SJSA1 (cell line): ENCODE data around the gene MAP3K20. TPM values are rescaled to one million over a fixed set of nuclear protein-coding genes. Genes with fewer than 3 reads are reported as not detected.
"Not testable (repeated sequence)": the region's sequence is repeated elsewhere in the genome, so short reads cannot be mapped to it uniquely, and the experiment has no call there.

ENCODE experiments used
- DNase-seq, 2 experiments: peaks; one replicate each; pipeline ENCODE4 v3.0.0-alpha.2; 2015 to 2020; ENCODE audit warnings: low spot score in 2 of 2, low read depth in 1 of 2
- H3K27ac ChIP-seq: fragments of 250-450 bp; sonication (Bioruptor Pico); 2 replicates; pipeline ENCODE4 v1.5.1; 2020; ENCODE audit warnings: mild to moderate bottlenecking, moderate library complexity
- H3K27me3 ChIP-seq: fragments of 250-450 bp; sonication (Bioruptor Pico); replicated peaks from 2 replicates; pipeline ENCODE4 v1.5.1; 2020; ENCODE audit warnings: mild to moderate bottlenecking, moderate library complexity
- H3K36me3 ChIP-seq: fragments of 250-450 bp; sonication (Bioruptor Pico); 2 replicates; pipeline ENCODE4 v1.5.1; 2020; ENCODE audit warnings: mild to moderate bottlenecking
- H3K4me1 ChIP-seq: fragments of 250-450 bp; sonication (Bioruptor Pico); replicated peaks from 2 replicates; pipeline ENCODE4 v1.6.1; 2021; ENCODE audit warnings: mild to moderate bottlenecking
- H3K4me3 ChIP-seq: fragments of 250-450 bp; sonication (Bioruptor Pico); 2 replicates; pipeline ENCODE4 v1.5.1; 2020; ENCODE audit warnings: mild to moderate bottlenecking
- H3K9me3 ChIP-seq: fragments of 250-450 bp; sonication (Bioruptor Pico); replicated peaks from 2 replicates; pipeline ENCODE4 v1.5.1; 2020; ENCODE audit warnings: mild to moderate bottlenecking
- total RNA-seq: library from RNA; depleted of rRNA; stranded (reverse); fragments of >200 nt; shearing (Covaris generic); gene quantifications from 2 replicates; pipeline ENCODE4 v1.2.3, GENCODE V29; 2014

The MAP3K20 gene
- total RNA-seq, 1 experiment from 2014 or later = 95.7 TPM

DNA sequence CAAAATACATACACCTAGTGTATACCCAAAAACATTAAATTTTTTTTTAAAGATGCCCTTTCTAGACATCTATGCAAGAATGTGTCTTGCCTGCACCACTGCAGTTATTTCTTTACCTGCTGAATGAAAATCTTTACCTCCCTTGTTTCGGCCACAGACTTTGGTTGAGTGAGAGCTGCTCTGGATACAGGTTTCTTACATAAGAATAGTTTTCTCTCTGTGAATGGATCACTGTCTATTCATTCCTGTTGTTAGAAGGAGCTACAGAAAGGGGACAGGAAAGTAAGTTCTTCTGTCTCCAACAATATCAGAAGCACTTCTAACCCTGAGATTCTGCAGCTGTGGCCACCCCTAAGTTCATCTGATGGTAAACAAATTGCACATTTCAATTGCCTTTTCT is 166.0 kb downstream of the MAP3K20 start:
- Histone ChIP-seq H3K27ac (no peak overlapping the region), H3K36me3 (peaks cover 12% of the 10 kb centered on the region), H3K9me3 (no peaks in the 10 kb centered on the region), H3K4me1 (peaks cover 4% of the 10 kb centered on the region; the same call in 1 of the 2 replicates), H3K27me3 (no peaks in the 10 kb centered on the region), H3K4me3 (no peak overlapping the region)
- no peak for DNase-seq

DNA sequence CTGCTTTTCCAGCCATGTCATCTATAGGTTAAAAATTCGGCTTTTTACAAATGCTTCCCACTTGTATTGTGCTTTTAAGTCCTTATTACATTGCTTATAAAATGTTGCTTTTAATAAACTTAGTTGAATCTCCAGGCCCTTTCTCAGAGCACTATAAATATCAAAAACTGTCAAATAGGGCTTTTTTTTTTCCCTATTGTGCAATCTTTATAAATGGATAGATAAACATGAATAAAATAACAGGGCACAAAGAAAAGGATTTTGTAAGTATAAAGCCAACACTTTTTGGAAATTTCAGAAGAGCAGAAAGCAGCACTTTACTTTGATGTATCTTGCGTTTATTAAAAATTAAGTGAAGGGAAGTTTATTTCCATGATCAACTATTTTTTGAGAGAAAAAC is 171.5 kb downstream of the MAP3K20 start:
- H3K4me1 ChIP-seq = no peaks in the 10 kb centered on the region
- H3K36me3 ChIP-seq = no peaks in the 10 kb centered on the region
- no peaks in the 10 kb centered on the region for H3K27me3 ChIP-seq
- no peaks in the 10 kb centered on the region for H3K9me3 ChIP-seq
- DNase-seq = no peak
- no peak overlapping the region for H3K27ac ChIP-seq
- H3K4me3 ChIP-seq = no peak overlapping the region

DNA sequence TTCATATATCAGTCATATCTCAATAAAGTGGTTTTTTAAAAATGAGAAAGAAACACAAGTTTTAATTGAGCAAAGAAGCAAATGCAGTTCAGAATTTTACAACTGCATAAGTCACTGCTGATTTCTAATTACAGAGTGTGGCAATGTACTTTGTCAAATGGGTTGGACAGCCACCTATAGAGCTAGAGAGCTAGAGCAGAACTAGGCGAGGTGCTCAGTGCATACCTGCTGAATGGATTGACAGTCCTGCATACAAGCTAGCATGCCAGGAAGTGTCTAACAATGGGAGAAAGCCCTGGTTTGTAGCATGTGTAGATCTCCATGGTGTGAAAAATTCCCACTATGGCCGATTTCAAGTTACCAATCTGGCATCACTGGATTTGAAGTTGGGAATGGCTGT is 172.7 kb downstream of the MAP3K20 start:
- H3K27ac ChIP-seq = no peak overlapping the region

DNA sequence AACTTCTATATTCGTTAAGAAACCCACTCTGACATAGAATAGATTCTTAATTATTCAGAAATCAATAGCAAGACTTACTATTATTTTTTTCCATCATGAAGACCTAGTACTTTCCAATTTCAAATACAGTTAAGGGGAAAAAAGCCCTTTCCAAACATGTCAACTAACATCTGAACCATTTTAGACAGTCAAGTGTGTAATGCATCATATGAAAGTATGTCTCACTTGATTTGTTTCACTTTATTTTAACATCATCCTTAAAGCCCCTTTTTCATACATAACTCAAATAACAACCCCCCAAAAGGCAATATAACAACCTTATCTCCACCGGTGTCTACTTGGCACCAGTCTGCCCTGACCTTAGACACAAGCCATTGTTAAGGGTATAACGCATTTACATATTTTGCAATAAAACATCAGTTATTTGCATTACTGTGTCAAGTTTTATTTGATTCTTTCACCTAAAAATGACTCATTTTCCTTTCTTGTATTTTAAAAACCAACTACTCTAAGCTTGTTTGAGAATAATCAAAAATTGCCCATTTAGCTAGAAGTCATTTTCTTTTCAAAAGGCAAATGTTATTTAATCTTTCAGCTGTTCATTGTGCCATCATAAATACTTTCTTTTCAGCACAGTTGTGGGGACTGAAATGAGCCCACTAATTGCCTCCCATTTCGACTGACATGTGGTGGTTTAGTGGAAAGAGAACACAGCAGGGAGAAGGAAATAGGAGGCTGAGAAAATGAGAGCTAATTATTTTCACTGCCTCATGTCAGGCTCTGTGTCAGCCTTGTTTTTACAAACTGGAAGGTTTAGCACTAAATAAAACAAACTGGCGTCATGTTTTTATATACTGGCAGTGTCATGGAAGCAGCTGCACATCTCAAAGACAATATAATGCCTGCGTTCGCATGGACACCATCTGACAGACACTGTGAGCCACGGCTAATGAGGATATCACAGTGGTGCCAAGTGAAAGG is 174.3 kb downstream of the MAP3K20 start:
- H3K4me1 ChIP-seq = no peaks in the 10 kb centered on the region
- H3K36me3 ChIP-seq = no peaks in the 10 kb centered on the region
- no peaks in the 10 kb centered on the region for H3K9me3 ChIP-seq
- H3K27me3 ChIP-seq = no peaks in the 10 kb centered on the region
- no peak overlapping the region for H3K4me3 ChIP-seq
- DNase-seq = no peak
- no peak overlapping the region for H3K27ac ChIP-seq

More for the DNA sequence above, 172.7 kb downstream of the MAP3K20 start:
- Histone ChIP-seq H3K27me3 (no peaks in the 10 kb centered on the region), H3K4me1 (no peaks in the 10 kb centered on the region), H3K4me3 (no peak overlapping the region), H3K9me3 (no peaks in the 10 kb centered on the region), H3K36me3 (no peaks in the 10 kb centered on the region)
- no peak for DNase-seq

DNA sequence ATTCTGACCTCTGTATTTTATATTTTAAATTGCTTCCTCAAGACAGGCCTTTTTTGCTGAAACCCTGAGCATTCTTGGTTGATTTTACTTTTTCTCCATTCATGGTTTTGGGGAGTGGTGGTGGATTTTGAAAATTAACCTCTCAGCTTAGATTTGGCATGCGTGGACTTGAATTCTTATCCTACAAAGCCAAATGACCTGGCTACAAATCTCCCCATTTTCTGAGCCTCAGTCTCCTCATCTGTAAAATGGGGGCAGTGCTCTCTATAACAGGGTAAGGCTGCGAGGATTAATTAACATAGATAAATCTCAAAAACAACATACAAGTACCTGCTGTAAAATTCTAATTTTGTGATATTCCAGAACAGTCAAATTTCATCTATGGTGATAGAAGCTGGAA is 175.6 kb downstream of the MAP3K20 start:
- no peaks in the 10 kb centered on the region for H3K36me3 ChIP-seq
- no peaks in the 10 kb centered on the region for H3K4me1 ChIP-seq
- no peaks in the 10 kb centered on the region for H3K9me3 ChIP-seq
- no peak overlapping the region for H3K4me3 ChIP-seq
- H3K27ac ChIP-seq = no peak overlapping the region
- H3K27me3 ChIP-seq = no peaks in the 10 kb centered on the region
- no peak for DNase-seq

DNA sequence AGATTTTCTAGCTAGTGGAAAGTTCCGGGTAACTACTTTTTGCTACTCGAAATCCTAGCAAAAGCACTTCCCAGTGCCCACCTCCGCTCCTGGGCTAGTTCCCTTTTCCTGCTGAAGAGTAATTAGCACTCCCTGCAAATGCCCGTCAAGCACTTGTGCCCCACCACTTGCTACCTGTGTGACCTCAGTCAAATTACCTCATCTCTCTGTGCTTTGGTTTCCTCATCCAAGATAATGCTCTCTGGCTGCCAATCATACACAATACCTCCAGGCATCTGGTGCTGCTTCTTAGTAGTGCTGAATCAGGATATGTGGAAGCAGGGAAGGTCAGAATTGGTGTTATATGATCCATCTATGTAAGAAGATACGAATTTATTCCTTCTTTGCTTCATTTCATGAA is 176.9 kb downstream of the MAP3K20 start:
- no peak for DNase-seq
- Histone ChIP-seq H3K9me3 (no peaks in the 10 kb centered on the region), H3K27me3 (no peaks in the 10 kb centered on the region), H3K36me3 (no peaks in the 10 kb centered on the region), H3K4me1 (no peaks in the 10 kb centered on the region), H3K4me3 (no peak overlapping the region), H3K27ac (no peak overlapping the region)

DNA sequence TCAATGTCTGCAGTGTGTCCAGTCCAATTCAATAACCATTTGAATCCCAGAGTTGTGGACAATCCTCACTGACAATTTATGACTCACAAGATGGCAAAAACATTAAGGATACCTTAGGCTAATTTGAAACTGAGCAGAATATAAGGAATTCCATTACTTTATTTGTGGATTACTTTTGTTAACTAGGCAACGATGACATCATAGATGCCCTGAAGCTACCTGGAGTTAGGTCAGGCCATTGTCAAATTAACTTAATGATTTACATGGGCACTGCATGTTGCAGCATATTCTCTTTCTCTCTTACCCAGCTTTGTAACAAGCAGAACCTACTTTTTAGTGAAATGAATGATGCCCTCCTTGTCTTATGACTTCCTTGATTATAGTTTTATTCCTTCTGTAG is 179.0 kb downstream of the MAP3K20 start:
- Histone ChIP-seq H3K4me3 (no peak overlapping the region), H3K9me3 (no peaks in the 10 kb centered on the region), H3K27ac (no peak overlapping the region), H3K27me3 (no peaks in the 10 kb centered on the region), H3K36me3 (peaks cover 16% of the 10 kb centered on the region), H3K4me1 (no peaks in the 10 kb centered on the region)
- DNase-seq = no peak

DNA sequence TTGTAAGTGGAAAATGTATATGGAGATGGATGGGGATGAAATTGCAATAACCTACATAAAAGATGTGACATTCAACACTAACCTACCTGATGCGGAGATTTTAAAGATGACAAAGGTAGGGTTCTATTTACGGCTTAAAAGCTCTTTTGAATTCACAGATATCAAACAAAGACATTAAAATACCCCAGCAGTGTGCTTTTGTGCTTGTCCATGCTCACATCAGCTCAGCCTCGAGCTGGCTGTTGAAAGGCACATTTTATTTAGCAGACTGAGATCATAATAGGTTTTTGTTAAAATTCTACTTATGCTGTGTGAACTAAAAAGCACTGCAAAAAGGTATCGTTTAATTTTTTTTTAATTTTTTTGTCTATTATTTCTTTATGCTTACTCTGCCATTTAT is 183.1 kb downstream of the MAP3K20 start:
- H3K36me3 ChIP-seq = peaks cover 37% of the 10 kb centered on the region
- no peak overlapping the region for H3K4me3 ChIP-seq
- no peaks in the 10 kb centered on the region for H3K9me3 ChIP-seq
- no peak for DNase-seq
- H3K27ac ChIP-seq = no peak overlapping the region
- H3K4me1 ChIP-seq = no peaks in the 10 kb centered on the region
- H3K27me3 ChIP-seq = no peaks in the 10 kb centered on the region

DNA sequence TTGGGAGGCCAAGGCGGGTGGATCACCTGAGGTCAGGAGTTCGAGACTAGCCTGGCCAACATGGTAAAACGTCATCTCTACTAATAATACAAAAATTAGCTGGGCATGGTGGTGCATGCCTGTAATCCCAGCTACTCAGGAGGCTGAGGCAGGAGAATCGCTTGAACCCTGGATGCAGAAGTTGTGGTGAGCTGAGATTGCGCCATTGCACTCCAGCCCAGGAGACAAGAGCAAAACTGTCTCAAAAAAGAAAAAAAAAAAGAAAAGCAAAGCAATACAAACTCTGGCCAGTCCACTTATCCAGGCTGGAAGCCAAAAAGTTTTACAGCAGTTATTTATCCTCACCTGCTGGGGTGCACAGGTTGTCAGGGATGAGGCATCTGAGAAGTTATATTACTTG is 186.7 kb downstream of the MAP3K20 start:
- peaks cover 53% of the 10 kb centered on the region for H3K36me3 ChIP-seq
- DNase-seq, H3K27me3 ChIP-seq, H3K9me3 ChIP-seq, H3K4me3 ChIP-seq, H3K4me1 ChIP-seq, H3K27ac ChIP-seq: not testable (repeated sequence)

DNA sequence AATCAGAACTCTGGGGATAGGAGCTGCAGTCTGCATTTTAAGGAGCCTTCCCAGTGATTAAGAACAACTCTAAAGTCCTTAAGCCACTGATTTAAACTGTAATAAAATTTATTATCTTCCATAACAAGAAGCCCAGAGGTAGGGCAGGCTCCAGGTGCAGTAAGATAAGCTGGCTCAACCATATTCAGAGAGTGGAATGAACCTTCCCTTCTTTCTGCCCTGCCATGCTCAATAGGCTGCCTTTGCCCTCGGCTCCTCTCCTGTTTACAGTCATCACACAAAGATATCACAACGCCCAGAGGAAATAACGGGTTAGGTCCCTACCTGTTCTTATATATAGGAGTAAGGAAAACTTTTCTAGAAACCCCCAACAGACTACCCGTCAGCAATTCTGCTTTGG is 188.5 kb downstream of the MAP3K20 start:
- Histone ChIP-seq H3K36me3 (peaks cover 42% of the 10 kb centered on the region), H3K27me3 (no peaks in the 10 kb centered on the region), H3K27ac (no peak overlapping the region), H3K4me1 (no peaks in the 10 kb centered on the region), H3K4me3 (no peak overlapping the region), H3K9me3 (no peaks in the 10 kb centered on the region)
- no peak for DNase-seq

DNA sequence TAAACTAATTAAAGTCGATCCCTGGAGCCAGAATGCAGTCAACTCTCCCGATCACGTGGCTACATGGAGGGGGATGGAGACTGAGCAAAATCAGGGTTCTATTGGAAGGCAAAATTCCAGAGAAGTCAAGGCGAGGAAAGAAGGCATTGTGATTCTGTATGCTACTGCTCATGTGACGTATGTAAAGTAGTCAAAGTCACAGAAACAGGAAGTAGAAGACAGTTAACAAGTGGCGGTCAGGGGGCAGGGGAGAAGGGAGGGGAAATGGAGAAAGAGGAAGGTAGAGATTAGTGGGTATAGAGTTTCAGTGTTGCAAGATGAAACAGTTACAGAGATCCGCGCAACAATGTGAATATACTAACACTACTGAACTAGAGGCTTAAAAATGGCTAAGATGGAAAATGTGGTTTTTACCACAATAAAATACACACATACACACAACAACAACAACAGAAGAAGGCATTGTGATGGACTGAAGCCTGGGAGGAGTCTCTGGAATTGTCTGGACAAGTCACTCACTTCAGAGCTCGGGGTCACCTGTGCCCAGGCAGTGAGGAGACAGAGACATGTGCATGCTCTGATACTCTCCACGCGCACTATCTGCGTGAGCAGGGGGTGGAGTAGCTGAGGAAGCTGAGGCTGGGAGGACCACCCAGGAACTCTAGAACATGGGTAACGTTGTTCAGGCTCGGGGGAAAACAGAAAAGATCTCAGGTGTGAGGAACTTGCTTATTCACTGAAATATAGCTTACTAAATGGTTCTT is 189.1 kb downstream of the MAP3K20 start:
- Histone ChIP-seq H3K36me3 (peaks cover 36% of the 10 kb centered on the region), H3K4me3 (no peak overlapping the region), H3K9me3 (no peaks in the 10 kb centered on the region), H3K4me1 (no peaks in the 10 kb centered on the region), H3K27ac (no peak overlapping the region), H3K27me3 (no peaks in the 10 kb centered on the region)
- no peak for DNase-seq

DNA sequence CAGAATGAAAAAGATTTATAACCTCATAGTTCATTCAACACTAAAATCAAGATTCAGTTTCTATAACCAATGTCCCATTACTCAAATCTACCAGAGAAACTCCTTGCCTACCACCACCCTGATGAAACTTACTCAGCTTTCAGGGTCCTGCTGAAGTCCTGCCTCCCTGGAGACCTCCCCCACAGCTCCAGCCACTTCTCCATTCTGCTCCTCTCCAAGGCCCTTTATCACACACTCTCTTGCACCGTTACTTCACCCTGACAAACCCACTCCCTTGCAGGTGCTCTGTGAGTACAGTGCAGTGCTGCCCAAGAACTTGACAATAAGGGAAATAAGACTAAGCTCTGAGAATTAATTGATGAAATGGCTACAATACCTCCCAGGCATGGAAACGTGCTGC is 195.5 kb downstream of the MAP3K20 start:
- no peaks in the 10 kb centered on the region for H3K4me1 ChIP-seq
- no peak overlapping the region for H3K4me3 ChIP-seq
- no peaks in the 10 kb centered on the region for H3K27me3 ChIP-seq
- no peak for DNase-seq
- no peaks in the 10 kb centered on the region for H3K9me3 ChIP-seq
- H3K27ac ChIP-seq = no peak overlapping the region
- no peaks in the 10 kb centered on the region; the same call in 1 of the 2 replicates for H3K36me3 ChIP-seq

DNA sequence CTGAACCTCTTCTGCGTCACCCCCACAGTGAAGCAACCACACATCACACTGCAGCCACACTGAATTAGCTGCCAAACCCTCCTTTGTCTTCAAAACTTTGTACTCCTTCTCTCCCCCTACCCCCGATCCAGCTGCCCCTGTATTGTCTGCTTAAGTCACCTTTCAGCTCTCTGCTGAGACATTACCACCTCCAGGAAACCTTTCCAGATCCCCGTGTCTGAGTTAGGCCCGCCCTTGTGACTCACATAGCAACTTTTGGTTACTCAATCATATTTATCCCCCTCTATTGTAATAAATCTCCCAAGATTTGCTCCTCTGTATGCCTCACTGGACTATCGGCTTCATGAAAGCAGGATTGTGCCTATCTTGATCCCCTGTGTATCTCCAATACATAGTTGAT is 196.2 kb downstream of the MAP3K20 start:
- H3K27me3 ChIP-seq = no peaks in the 10 kb centered on the region
- H3K27ac ChIP-seq = no peak overlapping the region
- DNase-seq = no peak
- H3K4me3 ChIP-seq = no peak overlapping the region
- no peaks in the 10 kb centered on the region for H3K9me3 ChIP-seq
- no peaks in the 10 kb centered on the region for H3K4me1 ChIP-seq
- no peaks in the 10 kb centered on the region; the same call in 1 of the 2 replicates for H3K36me3 ChIP-seq

DNA sequence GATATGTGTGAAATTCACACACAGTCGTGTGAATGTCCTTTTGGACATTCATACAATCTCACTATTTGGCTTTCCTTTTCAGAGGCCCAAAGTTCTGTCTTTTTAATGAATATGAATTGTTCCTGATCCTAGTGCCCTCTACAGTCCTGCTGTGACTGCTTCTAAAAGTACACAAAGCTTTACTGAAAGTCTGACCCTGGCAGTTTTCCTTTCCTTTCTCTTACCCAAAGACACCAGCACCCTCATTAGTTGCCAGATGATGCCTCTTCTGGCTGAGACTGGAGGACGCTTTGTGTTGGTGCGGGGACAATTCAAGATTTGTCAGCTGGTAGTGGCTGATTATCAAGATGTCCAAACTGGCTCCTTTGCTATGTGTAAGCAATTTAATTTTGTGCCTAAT is 197.2 kb downstream of the MAP3K20 start:
- DNase-seq = no peak
- no peaks in the 10 kb centered on the region for H3K4me1 ChIP-seq

More for the DNA sequence above, 197.2 kb downstream of the MAP3K20 start:
- no peaks in the 10 kb centered on the region for H3K36me3 ChIP-seq
- H3K27me3 ChIP-seq = no peaks in the 10 kb centered on the region
- H3K4me3 ChIP-seq = no peak overlapping the region
- H3K27ac ChIP-seq = no peak overlapping the region
- H3K9me3 ChIP-seq = no peaks in the 10 kb centered on the region
